HEK293 (cell line): ENCODE measurements around the gene CYTH4.

Experiments used
- CTCF ChIP-seq: fragments of 450-650 bp; formaldehyde crosslinking; IDR thresholded peaks from 2 replicates; pipeline ENCODE4 v1.5.1; 2016; ENCODE audit warnings: missing biosample characterization, missing genetic modification characterization
- PBX3 ChIP-seq: sonication (generic); formaldehyde crosslinking; IDR thresholded peaks from 2 replicates; pipeline ENCODE4 v1.8.1; 2022; ENCODE audit warnings: mild to moderate bottlenecking, moderate library complexity, missing genetic modification reagents
- ZBTB21 ChIP-seq: fragments of 450-650 bp; formaldehyde crosslinking; IDR thresholded peaks from 2 replicates; pipeline ENCODE4 v1.5.1; 2017; ENCODE audit warnings: missing biosample characterization, missing genetic modification characterization
- ZNF501 ChIP-seq: fragments of 450-650 bp; formaldehyde crosslinking; IDR thresholded peaks from 2 replicates; pipeline ENCODE4 v1.5.1; 2016; ENCODE audit warnings: missing biosample characterization, missing genetic modification characterization
- ZNF629 ChIP-seq: fragments of 450-650 bp; formaldehyde crosslinking; IDR thresholded peaks from 2 replicates; pipeline ENCODE4 v1.5.1; 2017; ENCODE audit warnings: missing biosample characterization, missing genetic modification characterization
- ZXDB ChIP-seq: fragments of 450-650 bp; formaldehyde crosslinking; IDR thresholded peaks from 2 replicates; pipeline ENCODE4 v1.5.1; 2016; ENCODE audit warnings: missing biosample characterization, missing genetic modification characterization
- TF ChIP-seq, protein P1 (sequence below): fragments of 450-650 bp; formaldehyde crosslinking; IDR thresholded peaks from 2 replicates; pipeline ENCODE4 v1.5.1; 2017; ENCODE audit warnings: missing biosample characterization, missing genetic modification characterization
- TF ChIP-seq, protein P2 (sequence below): fragments of 450-650 bp; formaldehyde crosslinking; IDR thresholded peaks from 2 replicates; pipeline ENCODE4 v1.5.1; 2016; ENCODE audit warnings: missing biosample characterization, missing genetic modification characterization

DNA sequence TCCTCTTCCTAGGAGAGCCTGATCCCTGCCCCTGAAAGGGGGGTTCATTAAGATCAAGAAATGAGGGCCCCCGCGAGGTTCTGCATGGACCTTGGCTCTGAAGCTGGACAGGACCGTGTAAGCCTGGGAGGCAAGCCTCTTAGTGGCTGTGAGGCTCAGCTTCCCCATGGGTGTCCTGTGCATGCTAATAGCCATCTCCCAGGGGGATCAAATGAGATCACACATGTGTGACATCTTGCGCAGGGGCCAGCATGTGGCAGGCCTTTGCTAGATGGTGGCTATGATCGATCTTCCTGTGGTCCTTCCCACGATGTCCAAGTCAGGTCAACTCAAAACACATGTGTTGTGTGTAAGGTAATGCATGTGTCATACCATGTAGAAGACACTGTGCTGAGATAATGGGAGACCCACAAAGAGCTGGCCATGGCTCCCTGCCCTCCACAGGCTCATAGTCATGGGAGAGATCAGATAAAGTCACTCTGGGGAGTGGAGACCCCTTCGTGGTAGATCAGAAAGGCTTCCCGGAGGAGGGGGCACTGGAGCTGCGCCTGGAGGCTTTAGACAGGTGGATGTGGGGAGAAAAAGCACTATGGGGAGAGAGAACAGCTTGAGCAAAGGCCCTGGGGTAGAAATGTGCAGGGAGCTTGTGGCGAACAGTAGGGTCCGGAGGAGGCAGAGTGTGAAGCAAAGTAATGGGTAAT lies 41.9 kb upstream of the CYTH4 start:
- TF ChIP-seq, protein P1, sequence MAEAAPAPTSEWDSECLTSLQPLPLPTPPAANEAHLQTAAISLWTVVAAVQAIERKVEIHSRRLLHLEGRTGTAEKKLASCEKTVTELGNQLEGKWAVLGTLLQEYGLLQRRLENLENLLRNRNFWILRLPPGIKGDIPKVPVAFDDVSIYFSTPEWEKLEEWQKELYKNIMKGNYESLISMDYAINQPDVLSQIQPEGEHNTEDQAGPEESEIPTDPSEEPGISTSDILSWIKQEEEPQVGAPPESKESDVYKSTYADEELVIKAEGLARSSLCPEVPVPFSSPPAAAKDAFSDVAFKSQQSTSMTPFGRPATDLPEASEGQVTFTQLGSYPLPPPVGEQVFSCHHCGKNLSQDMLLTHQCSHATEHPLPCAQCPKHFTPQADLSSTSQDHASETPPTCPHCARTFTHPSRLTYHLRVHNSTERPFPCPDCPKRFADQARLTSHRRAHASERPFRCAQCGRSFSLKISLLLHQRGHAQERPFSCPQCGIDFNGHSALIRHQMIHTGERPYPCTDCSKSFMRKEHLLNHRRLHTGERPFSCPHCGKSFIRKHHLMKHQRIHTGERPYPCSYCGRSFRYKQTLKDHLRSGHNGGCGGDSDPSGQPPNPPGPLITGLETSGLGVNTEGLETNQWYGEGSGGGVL (tag by site-specific recombination) = no peak
- TF ChIP-seq ZNF629 = no peak
- no peak for TF ChIP-seq CTCF (tag by site-specific recombination)
- no peak for TF ChIP-seq PBX3
- TF ChIP-seq, protein P2, sequence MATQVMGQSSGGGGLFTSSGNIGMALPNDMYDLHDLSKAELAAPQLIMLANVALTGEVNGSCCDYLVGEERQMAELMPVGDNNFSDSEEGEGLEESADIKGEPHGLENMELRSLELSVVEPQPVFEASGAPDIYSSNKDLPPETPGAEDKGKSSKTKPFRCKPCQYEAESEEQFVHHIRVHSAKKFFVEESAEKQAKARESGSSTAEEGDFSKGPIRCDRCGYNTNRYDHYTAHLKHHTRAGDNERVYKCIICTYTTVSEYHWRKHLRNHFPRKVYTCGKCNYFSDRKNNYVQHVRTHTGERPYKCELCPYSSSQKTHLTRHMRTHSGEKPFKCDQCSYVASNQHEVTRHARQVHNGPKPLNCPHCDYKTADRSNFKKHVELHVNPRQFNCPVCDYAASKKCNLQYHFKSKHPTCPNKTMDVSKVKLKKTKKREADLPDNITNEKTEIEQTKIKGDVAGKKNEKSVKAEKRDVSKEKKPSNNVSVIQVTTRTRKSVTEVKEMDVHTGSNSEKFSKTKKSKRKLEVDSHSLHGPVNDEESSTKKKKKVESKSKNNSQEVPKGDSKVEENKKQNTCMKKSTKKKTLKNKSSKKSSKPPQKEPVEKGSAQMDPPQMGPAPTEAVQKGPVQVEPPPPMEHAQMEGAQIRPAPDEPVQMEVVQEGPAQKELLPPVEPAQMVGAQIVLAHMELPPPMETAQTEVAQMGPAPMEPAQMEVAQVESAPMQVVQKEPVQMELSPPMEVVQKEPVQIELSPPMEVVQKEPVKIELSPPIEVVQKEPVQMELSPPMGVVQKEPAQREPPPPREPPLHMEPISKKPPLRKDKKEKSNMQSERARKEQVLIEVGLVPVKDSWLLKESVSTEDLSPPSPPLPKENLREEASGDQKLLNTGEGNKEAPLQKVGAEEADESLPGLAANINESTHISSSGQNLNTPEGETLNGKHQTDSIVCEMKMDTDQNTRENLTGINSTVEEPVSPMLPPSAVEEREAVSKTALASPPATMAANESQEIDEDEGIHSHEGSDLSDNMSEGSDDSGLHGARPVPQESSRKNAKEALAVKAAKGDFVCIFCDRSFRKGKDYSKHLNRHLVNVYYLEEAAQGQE = no peak
- no peak for TF ChIP-seq ZNF501
- TF ChIP-seq ZBTB21 (tag by site-specific recombination) = no peak
- no peak for TF ChIP-seq ZXDB (tag by site-specific recombination)
